G401 (cell line): ENCODE measurements around the gene NAB1. TPM values are rescaled to one million over a fixed set of nuclear protein-coding genes. Genes with fewer than 3 reads are reported as not detected.
"Not testable (repeated sequence)": the region's sequence is repeated elsewhere in the genome, so short reads cannot be mapped to it uniquely, and the experiment has no call there.

Source experiments
- DNase-seq: peaks from one replicate; pipeline ENCODE4 v3.0.0-alpha.2; 2015; ENCODE audit warnings: low spot score
- in situ Hi-C: cut with HindIII; loops from 2 replicates; pipeline ENCODE4 v1.10.0; 2016; ENCODE audit warnings: low sequenced_read_pairs, mixed read lengths
- total RNA-seq: library from RNA; depleted of rRNA; stranded (reverse); fragments of >200 nt; shearing (Covaris generic); gene quantifications from 2 replicates; pipeline ENCODE4 v1.2.3, GENCODE V29; 2014

Gene NAB1
- total RNA-seq, 1 experiment from 2014 or later, result 2.1 TPM

GRCh38 chr2:190697421-190697820 lies 48.5 kb downstream of the NAB1 start:
- in situ Hi-C loops, result no loop called here
- DNase-seq, result no peak

GRCh38 chr2:190698895-190699294 lies 50.0 kb downstream of the NAB1 start:
- in situ Hi-C loops, result no loop called here
- DNase-seq, result no peak

GRCh38 chr2:190701586-190701985 lies 52.7 kb downstream of the NAB1 start:
- no peak for DNase-seq
- in situ Hi-C loops, result no loop called here

GRCh38 chr2:190705280-190705679 lies 56.4 kb downstream of the NAB1 start:
- no peak for DNase-seq
- in situ Hi-C loops, result no loop called here

GRCh38 chr2:190707726-190708125 lies 58.8 kb downstream of the NAB1 start:
- DNase-seq, result no peak
- in situ Hi-C loops, result no loop called here

GRCh38 chr2:190708650-190709049 lies 59.8 kb downstream of the NAB1 start:
- in situ Hi-C loops, DNase-seq: not testable (repeated sequence)

- no peak for DNase-seq
- in situ Hi-C loops, result no loop called here
These were observed 62.2 kb downstream of the NAB1 start for GRCh38 chr2:190711069-190711468.

GRCh38 chr2:190713471-190713870 lies 64.6 kb downstream of the NAB1 start:
- in situ Hi-C loops, result no loop called here

GRCh38 chr2:190714958-190715357 lies 66.1 kb downstream of the NAB1 start:
- in situ Hi-C loops, result no loop called here
- no peak for DNase-seq

More at GRCh38 chr2:190713471-190713870, 64.6 kb downstream of the NAB1 start:
- no peak for DNase-seq

GRCh38 chr2:190716176-190716807 lies 67.4 kb downstream of the NAB1 start:
- in situ Hi-C loops, result no loop called here
- DNase-seq, result no peak

GRCh38 chr2:190717306-190717705 lies 68.4 kb downstream of the NAB1 start:
- DNase-seq, result no peak
- in situ Hi-C loops, result no loop called here

- no peak for DNase-seq
These were observed 69.1 kb downstream of the NAB1 start for GRCh38 chr2:190717764-190718651.

GRCh38 chr2:190718652-190719526 lies 70.0 kb downstream of the NAB1 start:
- no peak for DNase-seq
- in situ Hi-C loops, result no loop called here

More at GRCh38 chr2:190717764-190718651, 69.1 kb downstream of the NAB1 start:
- in situ Hi-C loops, result no loop called here

GRCh38 chr2:190720276-190720675 lies 71.4 kb downstream of the NAB1 start:
- in situ Hi-C loops, result no loop called here
- DNase-seq, result no peak

- no peak for DNase-seq
- in situ Hi-C loops, result no loop called here
These were observed 71.8 kb downstream of the NAB1 start for GRCh38 chr2:190720691-190721090.

- in situ Hi-C loops, result no loop called here
- no peak for DNase-seq
These were observed 73.3 kb downstream of the NAB1 start for GRCh38 chr2:190722061-190722759.

GRCh38 chr2:190722835-190723234 lies 74.0 kb downstream of the NAB1 start:
- no peak for DNase-seq
- in situ Hi-C loops, result no loop called here

GRCh38 chr2:190723397-190724090 lies 74.7 kb downstream of the NAB1 start:
- in situ Hi-C loops, result no loop called here
- DNase-seq, result no peak
